CD4-positive, alpha-beta T cell (primary cell): ENCODE results near the gene HSPA6. TPM values are rescaled to one million over a fixed set of nuclear protein-coding genes. Genes with fewer than 3 reads are reported as not detected.
"Not testable (repeated sequence)": the region's sequence is repeated elsewhere in the genome, so short reads cannot be mapped to it uniquely, and the experiment has no call there.

Source experiments
- ATAC-seq: fragments of 200-7000 bp; cut with Tn5 transposase; one replicate; pipeline ENCODE4 v1.10.0; 2022; ENCODE audit warnings: mild to moderate bottlenecking; ENCODE audit not compliant: poor library complexity
- CTCF ChIA-PET: fragments of 350-600 bp; sonication (Branson Sonifier 250); formaldehyde crosslinking; loops from one replicate; lab custom pipeline; 2021; ENCODE audit warnings: antibody characterized with exemption, inconsistent platforms; lab: Charles Lee
- POLR2A ChIA-PET: fragments of 350-600 bp; sonication (Branson Sonifier 250); formaldehyde crosslinking; loops from one replicate; lab custom pipeline; 2021; ENCODE audit warnings: antibody characterized with exemption, inconsistent platforms; lab: Charles Lee
- DNase-seq, 14 experiments: peaks; one replicate each; pipeline ENCODE4 v3.0.0-alpha.2; 2013 to 2020; ENCODE audit warnings: mixed read lengths in 2 of 14
- H3K27ac ChIP-seq, 2 donors: one replicate each; pipeline versions ENCODE4 v1.5.1 to v1.7.0; 2013; ENCODE audit warnings: low read length in 2 of 2, low read depth in 1 of 2, mild to moderate bottlenecking in 1 of 2
- H3K27me3 ChIP-seq, 2 experiments: 1 replicate in 1 of 2; 2 replicates in 1 of 2; pipeline versions ENCODE4 v1.6.1 to v1.7.0; 2013; ENCODE audit warnings: low read length in 2 of 2, control low read depth in 1 of 2, mild to moderate bottlenecking in 1 of 2, moderate library complexity in 1 of 2; ENCODE audit not compliant: insufficient read depth in 2 of 2, control insufficient read depth in 1 of 2
- H3K36me3 ChIP-seq: one replicate; pipeline ENCODE4 v1.6.1; 2013; ENCODE audit warnings: low read length, control low read depth; ENCODE audit not compliant: insufficient read depth
- H3K4me1 ChIP-seq: one replicate; pipeline ENCODE4 v1.6.1; 2013; ENCODE audit warnings: low read length, control low read depth; ENCODE audit not compliant: insufficient read depth
- H3K4me3 ChIP-seq: one replicate; pipeline ENCODE4 v1.5.1; 2013; ENCODE audit warnings: mild to moderate bottlenecking, low read length, moderate library complexity
- H3K9me3 ChIP-seq, 2 experiments: 1 replicate in 1 of 2; 2 replicates in 1 of 2; pipeline versions ENCODE4 v1.6.1 to v1.7.0; 2013; ENCODE audit warnings: low read length in 2 of 2, mild to moderate bottlenecking in 2 of 2, control low read depth in 1 of 2, moderate library complexity in 1 of 2; ENCODE audit not compliant: control insufficient read depth in 1 of 2, insufficient read depth in 1 of 2
- H3K27ac Mint-ChIP-seq: one replicate; pipeline ENCODE4 v1.8.0; 2020; ENCODE audit warnings: mixed read lengths
- H3K27me3 Mint-ChIP-seq: one replicate; pipeline ENCODE4 v1.8.0; 2021; ENCODE audit warnings: mixed read lengths
- H3K36me3 Mint-ChIP-seq: one replicate; pipeline ENCODE4 v1.8.0; 2021; ENCODE audit warnings: low read depth, mixed read lengths
- H3K4me1 Mint-ChIP-seq: one replicate; pipeline ENCODE4 v1.8.0; 2021; ENCODE audit warnings: low read depth, mixed read lengths
- H3K4me3 Mint-ChIP-seq: one replicate; pipeline ENCODE4 v1.8.0; 2020; ENCODE audit warnings: mild to moderate bottlenecking, mixed read lengths
- H3K9me3 Mint-ChIP-seq: one replicate; pipeline ENCODE4 v1.8.0; 2020; ENCODE audit warnings: mixed read lengths
- intact Hi-C, 2 experiments: fragments of 100-400 bp; cut with DNase I in 1 of 2; cut with micrococcal nuclease in 1 of 2; formaldehyde crosslinking; loops; one replicate each; pipeline versions ENCODE4 v1.15.1 to v1.9.0; 2023 to 2025; cut with DNase I, micrococcal nuclease
- total RNA-seq, 174 experiments: library from RNA in 2 of 174; stranded (reverse) in 2 of 174; gene quantifications; one replicate each; pipeline ENCODE4 v1.2.3 and lab custom pipeline; 2021 to 2026
- TF ChIP-seq, protein P1 (sequence below): fragments of 200-600 bp; IDR thresholded peaks from one replicate; pipeline ENCODE4 v1.8.0; 2022; ENCODE audit warnings: antibody characterized with exemption, mild to moderate bottlenecking

Gene HSPA6
- total RNA-seq, 2 experiments from 2014 or later, result 0.78 to 1.0 TPM

DNA sequence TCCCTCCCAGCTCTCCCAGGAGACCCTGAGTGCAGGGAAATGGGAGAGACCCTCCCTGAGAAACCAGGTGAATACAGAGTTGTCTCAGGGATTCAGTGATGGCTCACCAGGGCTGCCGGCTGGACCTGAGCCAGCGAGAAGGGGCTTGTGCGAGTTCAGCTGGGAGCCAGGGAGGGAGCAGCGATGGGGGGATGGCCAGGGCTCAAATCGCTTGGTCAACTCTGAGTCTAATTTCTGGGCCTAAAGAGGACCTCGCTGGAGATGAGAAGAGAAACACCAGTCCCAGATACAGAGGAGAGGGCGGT is 12.6 kb upstream of the HSPA6 start:
- intact Hi-C loops, result no loop called here
- H3K4me1 ChIP-seq, result no peaks in the 10 kb centered on the region
- peaks cover 0 to 1% of the 10 kb centered on the region in 2 experiments for H3K27me3 ChIP-seq
- no peak overlapping the region for H3K27ac Mint-ChIP-seq
- ChIA-PET CTCF (no interaction called here), POLR2A (no interaction called here)
- no peaks in the 10 kb centered on the region for H3K36me3 Mint-ChIP-seq
- no peak overlapping the region for H3K4me3 Mint-ChIP-seq
- H3K27me3 Mint-ChIP-seq, result peaks cover 18% of the 10 kb centered on the region
- H3K9me3 Mint-ChIP-seq, result no peaks in the 10 kb centered on the region
- no peaks in the 10 kb centered on the region for H3K36me3 ChIP-seq
- H3K4me1 Mint-ChIP-seq, result no peaks in the 10 kb centered on the region
- no peaks in the 10 kb centered on the region for H3K9me3 ChIP-seq
- TF ChIP-seq, protein P1, sequence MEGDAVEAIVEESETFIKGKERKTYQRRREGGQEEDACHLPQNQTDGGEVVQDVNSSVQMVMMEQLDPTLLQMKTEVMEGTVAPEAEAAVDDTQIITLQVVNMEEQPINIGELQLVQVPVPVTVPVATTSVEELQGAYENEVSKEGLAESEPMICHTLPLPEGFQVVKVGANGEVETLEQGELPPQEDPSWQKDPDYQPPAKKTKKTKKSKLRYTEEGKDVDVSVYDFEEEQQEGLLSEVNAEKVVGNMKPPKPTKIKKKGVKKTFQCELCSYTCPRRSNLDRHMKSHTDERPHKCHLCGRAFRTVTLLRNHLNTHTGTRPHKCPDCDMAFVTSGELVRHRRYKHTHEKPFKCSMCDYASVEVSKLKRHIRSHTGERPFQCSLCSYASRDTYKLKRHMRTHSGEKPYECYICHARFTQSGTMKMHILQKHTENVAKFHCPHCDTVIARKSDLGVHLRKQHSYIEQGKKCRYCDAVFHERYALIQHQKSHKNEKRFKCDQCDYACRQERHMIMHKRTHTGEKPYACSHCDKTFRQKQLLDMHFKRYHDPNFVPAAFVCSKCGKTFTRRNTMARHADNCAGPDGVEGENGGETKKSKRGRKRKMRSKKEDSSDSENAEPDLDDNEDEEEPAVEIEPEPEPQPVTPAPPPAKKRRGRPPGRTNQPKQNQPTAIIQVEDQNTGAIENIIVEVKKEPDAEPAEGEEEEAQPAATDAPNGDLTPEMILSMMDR, result no peak
- ATAC-seq (no peak), DNase-seq (peak in 1 of 14 experiments; percentile 3)
- no peak overlapping the region for H3K27ac ChIP-seq
- H3K4me3 ChIP-seq, result no peak overlapping the region

DNA sequence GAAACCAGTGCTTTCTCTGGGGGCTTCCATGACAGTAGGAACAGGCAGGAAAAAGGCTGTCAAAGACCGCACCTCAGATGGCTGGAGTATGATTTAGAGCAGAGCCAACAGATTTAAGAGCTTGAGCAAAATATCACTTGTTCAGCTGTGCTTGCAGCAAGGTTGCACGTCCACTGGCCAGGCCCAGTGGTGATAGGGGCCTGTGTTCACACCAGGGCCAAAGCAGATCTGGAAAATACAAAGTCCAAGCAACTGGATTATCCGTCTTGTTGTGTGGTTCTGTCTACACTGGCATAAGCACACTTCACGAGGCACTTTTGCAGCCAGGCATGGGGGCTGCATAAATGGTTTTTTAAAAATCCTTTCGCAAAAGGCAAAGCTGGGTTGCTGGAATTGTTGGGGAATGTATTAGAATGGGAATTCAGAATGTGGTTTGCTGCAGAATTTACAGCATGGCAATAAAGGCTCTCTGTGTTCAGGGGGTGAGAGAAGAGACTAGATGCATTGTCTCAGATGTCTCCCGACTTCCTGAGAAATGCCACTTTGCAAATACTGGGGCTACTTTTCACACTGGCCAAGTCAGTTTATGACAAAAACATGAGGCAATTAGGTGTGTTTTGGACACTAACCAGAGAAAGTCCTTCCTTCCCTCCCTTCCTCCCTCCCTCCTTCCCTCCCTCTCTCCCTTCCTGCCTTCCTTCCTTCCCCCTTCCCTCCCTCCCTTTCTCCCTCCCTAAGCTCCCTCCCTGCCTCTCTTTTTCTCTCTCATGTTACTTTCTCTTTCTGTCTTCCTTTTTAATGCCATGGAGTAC is 11.5 kb upstream of the HSPA6 start:
- H3K4me1 ChIP-seq, H3K27me3 ChIP-seq, H3K36me3 Mint-ChIP-seq, POLR2A ChIA-PET, H3K4me3 ChIP-seq, H3K27ac Mint-ChIP-seq, intact Hi-C loops, H3K9me3 ChIP-seq, H3K27ac ChIP-seq, H3K36me3 ChIP-seq, ATAC-seq, H3K4me1 Mint-ChIP-seq, H3K4me3 Mint-ChIP-seq, CTCF ChIA-PET, H3K9me3 Mint-ChIP-seq, H3K27me3 Mint-ChIP-seq: not testable (repeated sequence)
- peak in 1 of 14 experiments; percentile 1 for DNase-seq

- H3K4me3 Mint-ChIP-seq, H3K4me1 Mint-ChIP-seq, H3K36me3 ChIP-seq, H3K9me3 Mint-ChIP-seq, CTCF ChIA-PET, H3K27ac ChIP-seq, ATAC-seq, H3K27ac Mint-ChIP-seq, H3K27me3 Mint-ChIP-seq, intact Hi-C loops, POLR2A ChIA-PET, DNase-seq, H3K27me3 ChIP-seq, H3K4me3 ChIP-seq, H3K9me3 ChIP-seq, H3K4me1 ChIP-seq, H3K36me3 Mint-ChIP-seq: not testable (repeated sequence)
Observed at GRCh38 chr1:161513448-161513780, 10.9 kb upstream of the HSPA6 start.

DNA sequence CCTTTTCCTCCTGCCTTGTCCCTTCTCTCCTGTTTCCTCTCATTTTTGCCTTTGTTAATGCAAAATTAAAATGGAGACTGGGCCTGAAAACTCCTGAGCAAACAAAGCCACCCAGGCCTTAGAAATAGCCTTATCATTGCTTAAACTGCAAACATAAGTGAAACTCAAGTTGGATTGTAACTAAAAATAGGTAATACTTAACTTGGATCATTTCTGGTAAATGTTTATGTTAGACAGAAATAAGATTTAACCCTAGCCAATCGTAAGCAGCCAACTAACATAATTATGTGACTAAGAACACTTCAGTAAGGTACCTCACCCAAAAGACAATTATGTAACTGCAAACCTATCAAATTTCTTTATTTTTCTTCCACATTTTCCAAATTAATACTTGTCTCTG is 10.4 kb upstream of the HSPA6 start:
- POLR2A ChIA-PET, CTCF ChIA-PET, H3K9me3 Mint-ChIP-seq, H3K36me3 ChIP-seq, H3K27ac ChIP-seq, intact Hi-C loops, H3K27me3 ChIP-seq, DNase-seq, H3K4me1 Mint-ChIP-seq, H3K4me3 ChIP-seq, H3K27ac Mint-ChIP-seq, H3K36me3 Mint-ChIP-seq, H3K4me1 ChIP-seq, H3K4me3 Mint-ChIP-seq, ATAC-seq, H3K27me3 Mint-ChIP-seq, H3K9me3 ChIP-seq: not testable (repeated sequence)

DNA sequence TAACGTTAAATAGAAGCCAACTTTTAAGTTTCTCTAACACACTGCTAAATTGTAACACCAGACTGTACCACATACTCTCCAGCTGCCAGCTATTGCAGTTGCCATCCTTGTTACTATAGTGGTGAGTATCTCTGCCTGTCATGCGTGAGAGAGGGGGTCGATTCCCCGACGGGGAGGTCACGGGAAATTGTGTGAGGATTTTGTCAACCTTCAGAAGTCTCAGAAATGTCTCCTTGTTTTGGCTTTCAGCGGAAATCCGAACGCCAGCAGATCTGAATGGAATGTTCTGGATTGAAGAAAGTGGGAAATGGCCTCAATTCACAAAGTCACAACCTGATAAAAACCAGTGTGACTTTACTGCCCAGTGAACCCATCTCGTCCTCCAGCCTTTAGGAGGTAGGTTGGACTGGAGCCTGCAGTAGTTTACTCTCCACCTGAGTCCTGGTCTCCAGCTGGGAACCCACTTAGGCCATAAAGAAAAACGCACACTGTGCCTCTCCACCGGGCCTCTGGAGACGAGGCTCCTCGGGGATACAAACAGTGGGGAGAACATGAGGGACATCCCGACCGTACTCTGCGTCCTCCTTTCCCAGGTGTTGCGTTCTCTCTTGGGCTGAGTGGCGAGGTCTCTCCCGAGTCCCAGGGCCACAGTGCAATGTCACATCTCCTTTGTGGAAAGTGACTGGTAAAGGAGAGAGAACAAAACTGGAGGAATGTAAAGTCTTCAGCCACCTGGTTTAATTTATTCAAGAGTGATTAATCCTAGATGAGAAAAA is 1.1 kb upstream of the HSPA6 start:
- CTCF ChIA-PET, H3K27me3 ChIP-seq, H3K4me1 Mint-ChIP-seq, DNase-seq, H3K36me3 ChIP-seq, H3K9me3 ChIP-seq, H3K9me3 Mint-ChIP-seq, H3K4me1 ChIP-seq, H3K27ac ChIP-seq: not testable (repeated sequence)
- Mint-ChIP-seq H3K4me3 (peak overlapping the region; percentile 95), H3K27ac (peak overlapping the region; percentile 98), H3K27me3 (peaks cover 12% of the 10 kb centered on the region), H3K36me3 (peaks cover 16% of the 10 kb centered on the region)
- intact Hi-C loops, result loop anchor here in 1 of 2 experiments (2.0 to 5.0 kb wide), 2 partner anchors 18 to 1491 kb away; partner anchors contain the start of gene PIGM
- peak; percentile 2 for ATAC-seq
- H3K4me3 ChIP-seq, result peak overlapping the region; percentile 76
- POLR2A ChIA-PET, result interaction anchor here (0.7 to 2.2 kb wide), 2 partner anchors 9 to 17 kb away, joined by 3 to 15 read pairs; no protein-coding TSS in a partner anchor

GRCh38 chr1:161524742-161525291 is 477 bp downstream of the HSPA6 start:
- H3K27me3 Mint-ChIP-seq, result peaks cover 12% of the 10 kb centered on the region
- ATAC-seq (peak; percentile 12), DNase-seq (peak in 4 of 14 experiments; percentile 24 to 49 (median 44))
- H3K4me1 Mint-ChIP-seq, H3K36me3 ChIP-seq, H3K9me3 Mint-ChIP-seq, CTCF ChIA-PET, H3K9me3 ChIP-seq, H3K27me3 ChIP-seq, H3K27ac ChIP-seq: not testable (repeated sequence)
- intact Hi-C loops, result loop anchor here in 1 of 2 experiments (5.0 kb wide), 1 partner anchor 1493 kb away; the partner anchor contains the start of gene PIGM
- POLR2A ChIA-PET, result interaction anchor here (2.2 kb wide), 1 partner anchor 15 kb away, joined by 15 read pairs; no protein-coding TSS in a partner anchor
- peaks cover 17% of the 10 kb centered on the region for H3K36me3 Mint-ChIP-seq
- Histone ChIP-seq H3K4me3 (peak overlapping the region; percentile 76), H3K4me1 (peaks cover 14% of the 10 kb centered on the region)
- peak overlapping the region; percentile 39 for H3K27ac Mint-ChIP-seq
- H3K4me3 Mint-ChIP-seq, result peak overlapping the region; percentile 95
